Measurements from ENCODE around the gene PAPSS2. TPM values are rescaled to one million over a fixed set of nuclear protein-coding genes. Genes with fewer than 3 reads are reported as not detected.

PAPSS2 gene
- total RNA-seq, 1 experiment from 2014 or later: 0.17 TPM

GRCh38 chr10:87750001-87750671 lies 90.5 kb downstream of the PAPSS2 start:
- no peak for DNase-seq (ENCODE audit: low spot score)

- no peak for DNase-seq (ENCODE audit: low spot score)
Measured at GRCh38 chr10:87750817-87751216, 91.1 kb downstream of the PAPSS2 start.

GRCh38 chr10:87751274-87751673 lies 91.6 kb downstream of the PAPSS2 start:
- DNase-seq (ENCODE audit: low spot score): no peak

GRCh38 chr10:87752566-87752965 lies 92.9 kb downstream of the PAPSS2 start:
- DNase-seq (ENCODE audit: low spot score): no peak

GRCh38 chr10:87753995-87754866 lies 94.6 kb downstream of the PAPSS2 start:
- peak; percentile 1 for DNase-seq (ENCODE audit: low spot score)

GRCh38 chr10:87757685-87758084 lies 98.0 kb downstream of the PAPSS2 start:
- peak; percentile 1 for DNase-seq (ENCODE audit: low spot score)

- DNase-seq (ENCODE audit: low spot score): no peak
Measured at GRCh38 chr10:87759551-87759950, 99.9 kb downstream of the PAPSS2 start.

- DNase-seq (ENCODE audit: low spot score): peak; percentile 1
Measured at GRCh38 chr10:87760195-87760905, 100.7 kb downstream of the PAPSS2 start.

GRCh38 chr10:87761153-87761552 lies 101.5 kb downstream of the PAPSS2 start:
- peak; percentile 1 for DNase-seq (ENCODE audit: low spot score)

GRCh38 chr10:87761892-87762291 lies 102.2 kb downstream of the PAPSS2 start:
- DNase-seq (ENCODE audit: low spot score): peak; percentile 69

- peak; percentile 1 for DNase-seq (ENCODE audit: low spot score)
Measured at GRCh38 chr10:87763086-87763861, 103.6 kb downstream of the PAPSS2 start.

GRCh38 chr10:87764072-87764934 lies 104.6 kb downstream of the PAPSS2 start:
- DNase-seq (ENCODE audit: low spot score): peak; percentile 0

- DNase-seq (ENCODE audit: low spot score): peak; percentile 0
Measured at GRCh38 chr10:87765666-87766376, 106.1 kb downstream of the PAPSS2 start.

GRCh38 chr10:87767253-87767652 lies 107.6 kb downstream of the PAPSS2 start:
- peak; percentile 43 for DNase-seq (ENCODE audit: low spot score)

- no peak for DNase-seq (ENCODE audit: low spot score)
Measured at GRCh38 chr10:87771871-87772500, 112.3 kb downstream of the PAPSS2 start.

GRCh38 chr10:87775766-87776165 lies 116.1 kb downstream of the PAPSS2 start:
- no peak for DNase-seq (ENCODE audit: low spot score)

GRCh38 chr10:87776328-87776727 lies 116.7 kb downstream of the PAPSS2 start:
- DNase-seq (ENCODE audit: low spot score): no peak

- no peak for DNase-seq (ENCODE audit: low spot score)
Measured at GRCh38 chr10:87781545-87781944, 121.9 kb downstream of the PAPSS2 start.

- DNase-seq (ENCODE audit: low spot score): no peak
Measured at GRCh38 chr10:87782721-87783120, 123.0 kb downstream of the PAPSS2 start.

Measured in H4 (cell line).